Smooth muscle cell (in vitro differentiated cells): ENCODE measurements around the gene GP1BB. TPM values are rescaled to one million over a fixed set of nuclear protein-coding genes. Genes with fewer than 3 reads are reported as not detected.

ENCODE experiments used
- DNase-seq: peaks from one replicate; lab custom pipeline; 2025; ENCODE audit not compliant: unreplicated experiment; lab: John Stamatoyannopoulos, UW
- H2AFZ ChIP-seq: fragments of 200-600 bp; sonication (generic); 2 replicates; pipeline ENCODE4 v1.6.0; 2016; ENCODE audit warnings: antibody characterized with exemption, low read depth, mild to moderate bottlenecking
- H3F3A ChIP-seq: fragments of 200-600 bp; sonication (generic); 2 replicates; pipeline ENCODE4 v1.6.0; 2017; ENCODE audit warnings: antibody characterized with exemption, low read depth
- H3K27ac ChIP-seq: fragments of 200-600 bp; sonication (generic); 2 replicates; pipeline ENCODE4 v1.5.1; 2016; ENCODE audit warnings: low read depth, mild to moderate bottlenecking
- H3K27me3 ChIP-seq: fragments of 200-600 bp; sonication (generic); 2 replicates; pipeline ENCODE4 v1.6.1; 2016; ENCODE audit warnings: low read depth, mild to moderate bottlenecking
- H3K36me3 ChIP-seq: fragments of 200-600 bp; sonication (generic); 2 replicates; pipeline ENCODE4 v1.5.1; 2016; ENCODE audit warnings: low read depth
- H3K4me1 ChIP-seq: fragments of 200-600 bp; sonication (generic); 2 replicates; pipeline ENCODE4 v1.5.1; 2016; ENCODE audit warnings: low read depth
- H3K4me2 ChIP-seq: fragments of 200-600 bp; sonication (generic); 2 replicates; pipeline ENCODE4 v1.6.0; 2016; ENCODE audit warnings: mild to moderate bottlenecking
- H3K4me3 ChIP-seq: fragments of 200-600 bp; sonication (generic); 2 replicates; pipeline ENCODE4 v1.5.1; 2016; ENCODE audit warnings: mild to moderate bottlenecking
- H3K79me2 ChIP-seq: fragments of 200-600 bp; sonication (generic); 2 replicates; pipeline ENCODE4 v1.6.0; 2016; ENCODE audit warnings: low read depth, mild to moderate bottlenecking
- H3K9ac ChIP-seq: fragments of 200-600 bp; sonication (generic); 2 replicates; pipeline ENCODE4 v1.6.0; 2016; ENCODE audit warnings: low read depth
- H3K9me3 ChIP-seq: fragments of 200-600 bp; sonication (generic); replicated peaks from 2 replicates; pipeline ENCODE4 v1.5.1; 2016; ENCODE audit warnings: low read depth
- H4K20me1 ChIP-seq: fragments of 200-600 bp; sonication (generic); 2 replicates; pipeline ENCODE4 v1.6.0; 2016; ENCODE audit warnings: low read depth
- CTCF ChIP-seq: fragments of 200-600 bp; sonication (generic); IDR thresholded peaks from 2 replicates; pipeline ENCODE4 v1.5.1; 2017; ENCODE audit warnings: borderline replicate concordance, mild to moderate bottlenecking, antibody characterized with exemption; ENCODE audit not compliant: insufficient read depth, poor library complexity, severe bottlenecking
- WGBS: methylation state at CpG from one replicate; pipeline ENCODE4 v1.1.7; 2016; ENCODE audit warnings: low lambda C conversion rate; 5-methylcytosine and 5-hydroxymethylcytosine counted together
- polyA plus RNA-seq: library from polyadenylated mRNA; unstranded; fragments of >200 nt; fragmentation: Nextera tagmentation; extraction: Ambion mirVana; gene quantifications from 2 replicates; pipeline ENCODE4 v1.2.1, GENCODE V29; 2016
- total RNA-seq: library from RNA; depleted of rRNA; stranded (reverse); fragments of >200 nt; gene quantifications from 2 replicates; pipeline ENCODE4 v1.2.3, GENCODE V29; 2014

GP1BB gene
- total and polyA plus RNA-seq, 2 experiments from 2014 or later: 0.94 to 9.7 TPM

DNA sequence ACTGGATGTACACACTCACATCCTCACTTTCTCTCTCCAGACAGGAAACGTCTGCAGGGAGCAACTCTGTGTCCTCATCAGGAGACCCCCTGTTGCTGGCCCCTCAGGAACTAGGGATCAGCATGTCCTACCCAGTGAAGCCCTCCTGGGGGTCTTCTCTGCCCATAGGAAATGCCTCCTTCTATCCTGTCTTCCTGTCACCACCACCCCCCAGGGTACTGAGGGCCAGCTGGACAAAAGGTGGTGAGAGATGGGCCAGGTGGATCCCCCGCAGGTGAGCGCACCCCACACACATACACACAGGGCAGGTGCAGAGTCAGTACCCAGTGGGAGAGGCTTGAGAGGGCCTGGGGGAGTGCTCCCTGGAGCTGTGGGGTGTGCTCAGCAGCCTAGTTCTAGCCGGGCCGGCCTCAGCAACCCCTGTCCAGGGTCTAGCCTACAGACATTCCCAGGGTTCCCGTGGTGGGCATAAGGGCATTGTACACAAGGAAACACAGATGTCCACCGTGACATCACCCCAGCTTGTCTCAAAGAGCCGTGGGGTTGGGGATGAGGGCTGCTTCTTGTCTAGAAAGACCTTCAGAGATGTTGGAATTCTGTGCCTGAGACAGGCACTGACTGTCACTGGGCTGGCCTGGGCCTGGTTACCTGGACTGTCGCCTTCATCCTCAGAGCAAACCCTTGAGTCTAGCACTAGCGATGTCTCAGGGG is 9.2 kb downstream of the GP1BB start:
- H3F3A ChIP-seq: no peaks in the 10 kb centered on the region
- 88% methylated on average over 10 of the region's 10 CpGs for WGBS
- peaks cover 9% of the 10 kb centered on the region for H3K27me3 ChIP-seq
- no peak for DNase-seq
- no peaks in the 10 kb centered on the region for H3K36me3 ChIP-seq
- no peak overlapping the region for H3K27ac ChIP-seq
- no peak overlapping the region for H2AFZ ChIP-seq
- H3K4me2 ChIP-seq: no peak overlapping the region
- H4K20me1 ChIP-seq: no peaks in the 10 kb centered on the region
- H3K9ac ChIP-seq: no peak overlapping the region
- no peak overlapping the region for H3K4me3 ChIP-seq
- TF ChIP-seq CTCF: no peak
- no peaks in the 10 kb centered on the region for H3K79me2 ChIP-seq
- H3K9me3 ChIP-seq: no peaks in the 10 kb centered on the region
- no peaks in the 10 kb centered on the region for H3K4me1 ChIP-seq

GRCh38 chr22:19733755-19734154 is 10.4 kb downstream of the GP1BB start:
- Histone ChIP-seq H3K4me2 (no peak overlapping the region), H3K27ac (no peak overlapping the region), H3F3A (no peaks in the 10 kb centered on the region), H3K36me3 (no peaks in the 10 kb centered on the region), H3K27me3 (peaks cover 5% of the 10 kb centered on the region), H3K4me1 (no peaks in the 10 kb centered on the region), H3K9ac (no peak overlapping the region), H4K20me1 (no peaks in the 10 kb centered on the region), H3K9me3 (no peaks in the 10 kb centered on the region), H3K79me2 (no peaks in the 10 kb centered on the region), H2AFZ (no peak overlapping the region), H3K4me3 (no peak overlapping the region)
- 89% methylated on average over 5 of the region's 5 CpGs for WGBS
- no peak for DNase-seq
- TF ChIP-seq CTCF: no peak

- H3K9ac ChIP-seq: no peak overlapping the region
- no peak overlapping the region for H2AFZ ChIP-seq
- H3K4me1 ChIP-seq: no peaks in the 10 kb centered on the region
- no peak overlapping the region for H3K4me2 ChIP-seq
- H3K4me3 ChIP-seq: no peak overlapping the region
- no peaks in the 10 kb centered on the region for H4K20me1 ChIP-seq
- H3K79me2 ChIP-seq: no peaks in the 10 kb centered on the region
- no peaks in the 10 kb centered on the region for H3F3A ChIP-seq
- H3K27me3 ChIP-seq: peaks cover 5% of the 10 kb centered on the region
- 89% methylated on average over 7 of the region's 7 CpGs for WGBS
- no peaks in the 10 kb centered on the region for H3K36me3 ChIP-seq
- no peak overlapping the region for H3K27ac ChIP-seq
- no peaks in the 10 kb centered on the region for H3K9me3 ChIP-seq
- no peak for TF ChIP-seq CTCF
- DNase-seq: no peak
Measured at GRCh38 chr22:19734163-19734562, 10.8 kb downstream of the GP1BB start.

DNA sequence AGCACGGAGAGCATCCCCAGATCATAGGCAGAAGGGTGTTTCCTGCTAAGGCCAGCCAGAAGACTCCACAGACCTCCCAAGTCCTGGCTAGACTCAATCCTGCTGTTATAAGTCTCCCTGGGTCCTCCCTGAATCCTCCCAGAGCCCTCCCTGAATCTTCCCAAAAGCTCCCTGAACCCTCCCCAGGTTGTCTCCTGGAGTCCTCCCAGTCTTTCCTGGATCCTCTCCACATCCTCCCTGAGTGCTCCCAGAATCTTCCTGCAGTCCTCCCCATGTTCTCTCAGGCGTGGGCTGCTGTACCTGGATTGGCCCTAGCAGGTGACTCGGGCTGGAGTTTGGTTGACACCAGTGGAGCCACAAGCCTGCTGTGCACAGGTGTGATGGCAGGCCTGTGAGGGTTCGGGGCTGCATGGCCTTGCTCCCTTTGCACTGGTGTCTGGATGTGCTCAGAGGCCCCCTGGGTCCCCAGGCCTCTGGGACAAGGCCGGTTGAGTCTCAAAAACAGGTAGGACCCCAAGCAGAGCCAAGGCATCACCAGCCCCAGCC is 11.6 kb downstream of the GP1BB start:
- no peak for DNase-seq
- Histone ChIP-seq H3K27me3 (peaks cover 5% of the 10 kb centered on the region), H3K36me3 (no peaks in the 10 kb centered on the region), H3K4me2 (no peak overlapping the region), H3K9me3 (no peaks in the 10 kb centered on the region), H3K27ac (no peak overlapping the region), H3F3A (no peaks in the 10 kb centered on the region), H3K4me3 (no peak overlapping the region), H3K79me2 (no peaks in the 10 kb centered on the region), H2AFZ (no peak overlapping the region), H3K4me1 (no peaks in the 10 kb centered on the region), H3K9ac (no peak overlapping the region), H4K20me1 (no peaks in the 10 kb centered on the region)
- TF ChIP-seq CTCF: no peak
- WGBS: 88% methylated on average over 5 of the region's 5 CpGs
